Measurements from ENCODE around the gene WFS1.

The WFS1 gene

DNA sequence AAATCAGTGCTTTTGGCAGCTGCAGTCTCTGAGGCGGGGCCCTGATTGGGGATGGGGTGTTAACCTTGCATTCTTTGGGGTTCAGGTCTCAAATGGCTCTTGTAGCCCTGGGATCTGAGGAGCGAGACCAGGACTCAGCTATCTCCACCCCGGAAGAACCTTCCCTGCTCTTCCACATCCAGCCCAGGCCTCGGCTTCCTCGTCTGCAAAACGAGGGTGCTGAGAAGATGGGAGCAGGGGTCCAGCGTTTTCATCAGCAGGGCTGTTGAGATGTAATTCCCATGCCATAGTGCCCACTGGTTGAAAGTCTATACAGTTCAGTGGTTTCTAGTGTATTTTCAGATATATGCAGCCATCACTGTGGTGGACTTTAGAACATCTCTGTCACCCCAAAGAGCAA lies 34.6 kb upstream of the WFS1 start:
- no peak for DNase-seq

DNA sequence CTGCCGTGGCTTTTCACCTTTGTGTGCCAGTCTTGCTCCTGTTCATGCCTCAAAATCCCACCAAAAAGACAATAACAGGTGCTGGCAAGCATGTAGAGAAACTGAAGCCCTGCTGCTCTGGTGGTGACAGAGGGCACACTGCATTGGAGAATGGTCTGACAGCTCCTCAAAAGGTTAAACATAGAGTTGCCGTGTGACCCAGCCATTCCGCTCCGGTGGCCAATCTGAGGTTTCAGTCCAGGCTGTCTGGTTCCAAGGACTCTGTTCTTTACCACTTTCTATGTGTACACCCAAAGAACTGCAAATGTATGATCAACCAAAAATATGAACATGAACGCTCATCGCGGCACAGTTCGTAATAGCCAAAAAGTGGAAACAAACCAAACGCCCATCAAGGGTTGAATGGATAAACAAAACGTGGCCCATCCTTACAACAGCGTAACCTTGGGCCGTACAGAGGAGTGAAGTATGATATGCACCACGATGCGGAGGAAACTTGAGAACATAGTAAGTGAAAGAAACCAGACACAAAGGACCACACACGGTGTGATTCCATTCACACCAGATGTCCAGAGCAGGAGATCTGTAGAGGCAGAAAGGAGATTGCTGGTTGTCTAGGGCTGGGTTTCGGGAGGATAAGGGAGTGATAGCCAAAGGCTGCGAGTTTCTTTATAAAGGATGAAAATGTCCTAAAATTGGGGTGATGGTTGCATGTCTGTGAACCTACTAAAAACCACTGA lies 33.6 kb upstream of the WFS1 start:
- no peak for DNase-seq

DNA sequence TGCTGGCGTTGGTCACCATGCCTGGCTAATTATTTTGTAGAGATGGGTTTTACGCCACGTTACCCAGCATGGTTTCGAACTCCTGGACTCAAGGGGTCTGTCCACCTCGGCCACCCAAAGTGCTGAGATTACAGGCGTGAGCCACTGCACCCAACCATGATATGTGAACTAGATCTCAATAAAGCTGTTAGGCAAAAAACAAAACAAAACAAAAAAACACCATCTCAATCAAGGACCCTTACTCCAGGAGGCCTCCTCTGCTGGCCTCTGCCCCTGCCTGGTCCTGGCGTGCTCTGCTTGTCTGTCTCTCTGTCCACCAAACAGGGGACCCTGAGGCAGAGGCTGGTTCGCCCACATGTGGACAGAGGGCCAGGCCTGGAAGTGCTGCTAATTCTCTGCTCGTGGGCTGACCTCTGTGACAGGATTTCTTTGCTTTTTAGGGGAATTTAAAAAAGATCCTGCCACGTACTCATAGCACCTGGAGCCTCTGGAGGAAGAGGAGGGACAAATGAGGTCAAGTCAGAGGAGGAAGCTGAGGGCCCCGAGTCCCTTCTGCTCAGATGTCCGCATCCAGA lies 32.7 kb upstream of the WFS1 start:
- DNase-seq, result no peak

DNA sequence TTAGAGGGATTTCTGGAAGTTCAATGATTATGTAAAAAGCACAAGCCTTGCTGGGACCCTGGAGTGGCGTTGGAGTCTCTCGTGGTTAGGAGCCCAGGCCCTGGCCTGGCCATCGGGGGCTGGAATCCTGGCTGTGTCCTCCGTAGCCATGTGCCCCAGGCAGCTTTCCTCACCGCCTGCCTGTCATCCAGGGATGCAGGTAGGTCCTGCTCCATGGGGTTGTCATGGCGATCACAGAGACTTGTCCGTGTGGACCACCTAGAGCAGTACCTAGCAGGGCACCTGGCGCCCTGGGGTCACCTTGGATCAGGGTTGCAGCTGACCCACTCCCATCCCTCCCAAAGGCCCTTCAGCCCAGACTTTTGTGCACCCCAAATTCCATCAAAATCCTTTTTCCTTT lies 30.2 kb upstream of the WFS1 start:
- no peak for DNase-seq

DNA sequence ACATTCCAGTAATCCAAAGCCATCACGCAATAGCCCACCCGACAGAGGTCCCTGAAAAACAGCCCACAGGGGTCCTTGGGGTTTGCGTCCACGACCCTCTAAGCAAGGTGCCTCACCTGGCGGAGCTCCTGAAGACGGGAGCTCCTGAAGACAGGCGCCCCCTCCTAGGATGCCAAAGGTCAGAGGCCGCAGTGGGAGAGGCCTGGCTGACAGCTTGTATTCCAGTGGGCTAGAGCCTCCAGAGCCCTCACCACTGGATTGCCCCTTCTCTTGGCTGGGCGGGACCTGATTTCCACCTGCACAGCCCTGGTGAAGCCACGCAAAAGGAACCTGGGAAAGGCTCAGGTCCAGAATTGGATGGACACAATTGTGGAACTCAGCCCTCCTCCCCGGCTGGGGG lies 29.7 kb upstream of the WFS1 start:
- DNase-seq, result no peak

DNA sequence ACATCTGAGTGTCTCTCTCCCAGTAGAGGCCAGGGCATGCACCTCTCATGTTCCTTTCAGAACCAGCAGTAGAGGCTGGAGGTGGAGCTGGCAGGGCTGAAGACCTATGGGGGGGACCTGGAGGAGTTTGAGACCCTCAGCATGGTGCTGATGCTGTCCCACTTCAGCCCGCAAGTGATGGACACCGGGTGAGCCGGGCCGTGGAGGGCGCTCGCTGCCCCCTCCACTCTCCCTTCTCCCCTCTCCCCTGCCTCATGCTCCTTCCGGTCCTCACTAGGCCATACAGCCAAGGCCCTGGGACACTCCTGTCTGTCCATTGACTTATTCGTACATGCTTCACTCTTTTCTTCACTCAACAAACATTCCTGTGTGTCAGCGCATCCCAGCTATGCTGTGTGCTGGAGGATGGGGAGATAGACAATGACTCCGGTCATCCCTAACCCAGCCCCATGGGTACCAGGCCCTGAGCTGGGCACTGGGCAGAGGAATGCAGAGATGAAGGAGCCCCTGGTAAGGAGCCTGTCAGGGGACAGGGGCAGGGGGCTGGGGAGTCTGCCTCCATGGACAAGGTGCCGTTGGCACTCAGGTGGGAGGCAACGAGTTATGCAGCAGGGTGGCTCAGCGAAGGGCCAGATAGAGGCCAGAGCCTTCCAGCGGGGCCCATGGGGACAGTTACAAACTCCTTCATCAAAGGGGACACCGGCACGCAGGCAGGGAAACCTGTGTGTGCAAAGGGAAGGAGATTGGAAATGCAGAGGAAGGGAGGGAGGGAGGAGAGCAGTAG lies 28.4 kb upstream of the WFS1 start:
- no peak for DNase-seq

DNA sequence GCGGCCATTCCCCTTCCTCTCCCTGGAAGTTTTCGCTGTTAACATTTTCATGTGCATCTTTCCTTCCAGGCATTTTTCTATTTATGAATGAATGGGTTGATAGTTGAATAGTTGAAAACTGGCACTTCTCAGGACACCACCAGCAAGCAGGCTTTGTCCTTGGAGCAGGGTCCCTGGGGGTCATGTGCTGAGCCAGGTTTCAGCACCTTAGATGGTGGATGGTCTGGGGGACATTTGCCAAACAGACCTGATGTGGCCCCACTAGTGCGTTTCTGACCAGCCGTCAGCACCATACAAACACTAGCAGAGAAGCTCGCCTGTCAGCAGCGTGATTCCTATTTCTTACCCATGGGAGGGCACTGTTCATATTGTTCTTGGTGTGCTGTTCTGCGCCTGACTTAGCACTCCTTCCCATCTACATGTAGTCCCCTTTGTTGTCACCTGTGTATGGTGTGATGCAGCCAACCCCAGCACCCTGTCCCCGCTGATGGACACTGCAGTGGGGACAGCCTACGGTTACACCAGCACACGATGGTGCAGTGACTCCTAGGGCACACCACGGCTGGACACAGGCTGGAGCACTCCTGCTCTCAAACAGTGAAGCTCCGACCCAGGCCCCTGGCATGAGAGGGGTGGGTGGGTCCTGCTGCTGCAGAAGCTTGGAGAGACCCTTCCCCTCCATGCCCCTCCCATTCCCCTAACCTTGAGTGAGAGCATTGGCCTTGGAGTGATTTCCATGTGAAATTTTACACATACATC lies 27.2 kb upstream of the WFS1 start:
- no peak for DNase-seq

DNA sequence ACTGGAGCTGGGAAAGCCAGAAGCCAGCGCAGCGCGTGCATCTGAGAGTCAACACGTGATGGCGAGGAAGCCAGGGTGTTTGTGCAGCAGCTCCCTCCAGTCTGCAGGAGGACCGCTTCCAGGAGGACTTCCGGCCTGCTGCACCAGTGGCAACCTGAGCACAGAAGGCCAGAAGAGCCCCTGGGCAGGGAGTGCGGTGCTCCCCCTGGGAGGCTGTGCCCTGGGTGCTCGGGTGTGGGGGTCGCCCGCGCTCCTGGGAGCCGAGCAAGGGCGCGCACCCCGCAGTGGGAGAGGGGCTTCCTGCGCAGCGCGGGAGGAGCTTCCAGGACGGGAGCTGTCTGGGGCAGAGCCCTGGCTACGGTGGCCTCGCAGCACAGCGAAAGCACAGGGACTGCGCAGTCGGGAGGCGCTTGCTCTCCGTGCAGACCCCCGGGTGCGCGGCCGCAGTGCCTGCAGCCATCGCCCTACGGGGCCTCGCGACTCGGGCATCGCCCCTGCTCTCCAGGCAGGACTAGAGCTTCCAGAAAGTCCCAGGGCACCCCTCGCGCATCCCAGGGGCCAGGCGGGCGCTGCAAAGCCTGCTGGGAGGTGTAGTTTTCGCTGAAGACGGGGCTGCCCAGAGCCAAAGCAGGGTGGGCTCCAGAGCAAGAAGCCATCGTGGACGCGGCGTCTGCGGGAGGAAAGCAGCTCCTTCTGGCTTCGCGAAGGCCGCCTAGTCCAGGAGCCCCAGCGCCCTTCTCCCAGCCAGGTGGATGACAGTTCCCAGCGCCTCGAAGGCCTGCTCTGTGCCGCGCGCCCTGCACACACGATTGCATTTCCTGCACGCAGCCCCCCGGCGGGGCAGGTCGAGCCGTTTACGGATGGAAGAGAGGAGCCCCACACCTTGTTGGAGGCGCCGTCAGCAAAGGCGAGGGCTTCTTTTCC lies 24.1 kb upstream of the WFS1 start:
- no peak for DNase-seq

DNA sequence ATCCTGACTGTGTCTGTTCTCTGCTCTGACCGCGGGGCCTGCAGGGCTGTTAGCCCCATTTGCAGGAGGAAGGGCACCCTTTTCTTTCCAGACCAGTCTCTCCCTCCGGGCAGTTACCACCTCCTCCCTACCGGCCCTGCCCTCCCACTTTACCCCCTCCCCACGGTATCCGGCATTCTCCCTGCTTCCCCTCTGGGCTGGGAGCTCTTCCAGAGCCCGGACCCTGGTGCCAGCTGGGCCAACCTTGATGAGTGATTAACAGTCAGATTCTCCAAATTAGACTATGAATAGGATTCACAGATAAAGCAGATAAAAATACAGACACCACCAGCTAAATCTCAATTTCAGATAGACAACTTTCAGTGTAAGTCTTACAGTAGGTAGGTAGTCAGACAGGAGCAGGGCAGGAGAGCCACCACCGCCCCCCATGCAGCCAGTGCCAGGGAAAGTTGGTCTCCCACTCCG lies 23.4 kb upstream of the WFS1 start:
- DNase-seq, result no peak

DNA sequence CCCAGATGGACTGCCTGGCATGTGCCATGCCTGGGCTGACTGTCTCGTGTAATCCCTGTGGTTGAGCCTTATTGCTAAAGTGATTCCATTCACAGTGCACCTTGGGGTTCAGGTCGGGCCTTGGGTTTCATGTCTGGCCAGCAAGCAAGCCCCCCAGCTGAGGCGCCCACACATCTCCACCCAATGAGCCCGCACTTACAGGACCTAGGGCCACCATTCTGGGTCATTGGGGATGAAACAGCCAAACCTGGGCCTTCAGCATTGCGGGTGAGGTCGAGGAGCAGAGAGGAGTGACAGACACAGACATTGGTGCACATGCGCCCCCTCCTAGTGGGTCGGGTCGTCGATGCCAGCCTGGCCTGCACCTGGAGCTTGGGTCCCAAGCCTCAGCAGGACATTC lies 21.3 kb upstream of the WFS1 start:
- DNase-seq, result no peak

DNA sequence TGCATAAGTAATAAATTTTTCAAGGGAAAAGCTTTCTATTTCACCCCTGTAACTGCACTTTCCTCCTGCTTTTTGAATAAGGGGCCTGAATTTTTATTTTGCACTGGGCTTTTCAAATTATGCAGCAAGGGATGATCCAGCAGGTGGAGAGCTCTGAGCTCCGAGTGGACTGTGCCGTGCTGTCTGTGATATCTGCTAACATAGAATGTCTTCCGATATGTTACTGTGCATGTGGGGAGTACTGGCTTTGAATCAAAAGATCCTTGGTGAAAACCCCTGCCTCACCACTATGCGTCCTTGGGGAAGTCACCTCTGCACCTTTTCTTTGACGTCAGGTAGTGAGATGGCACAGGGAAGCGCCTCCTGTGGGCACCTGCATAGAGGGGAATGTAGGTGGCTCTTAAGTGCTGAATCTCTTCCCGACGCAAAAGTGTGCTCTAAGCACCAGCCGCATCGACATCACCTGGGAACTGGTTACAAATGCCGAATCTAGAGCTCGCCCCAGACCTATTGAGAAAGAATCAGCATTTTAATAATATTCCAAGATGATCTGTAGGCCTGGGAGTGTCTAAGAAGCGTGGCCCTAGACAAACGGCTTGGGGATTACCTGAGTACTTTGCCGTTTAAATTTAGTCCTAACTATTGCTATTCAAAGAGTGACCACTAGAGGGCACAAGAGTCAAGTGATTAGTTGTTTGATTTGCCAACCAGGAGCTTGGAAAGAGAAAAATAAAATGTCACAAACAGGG lies 19.2 kb upstream of the WFS1 start:
- peak; percentile 29 for DNase-seq

DNA sequence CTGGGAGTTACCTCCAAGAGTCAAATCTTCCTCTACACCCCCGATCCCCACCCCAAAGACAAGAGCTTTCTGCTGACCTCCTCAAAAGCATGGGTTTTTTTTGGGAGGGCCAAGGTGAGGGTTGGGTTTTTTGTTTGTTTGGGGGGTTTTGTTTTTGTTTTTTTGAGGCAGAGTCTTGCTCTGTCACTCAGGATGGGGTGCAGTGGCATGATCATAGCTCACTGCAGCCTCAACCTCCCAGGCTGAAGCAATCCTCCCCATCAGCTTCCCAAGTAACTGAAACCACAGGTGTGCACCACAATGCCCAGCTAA lies 18.7 kb upstream of the WFS1 start:
- no peak for DNase-seq

DNA sequence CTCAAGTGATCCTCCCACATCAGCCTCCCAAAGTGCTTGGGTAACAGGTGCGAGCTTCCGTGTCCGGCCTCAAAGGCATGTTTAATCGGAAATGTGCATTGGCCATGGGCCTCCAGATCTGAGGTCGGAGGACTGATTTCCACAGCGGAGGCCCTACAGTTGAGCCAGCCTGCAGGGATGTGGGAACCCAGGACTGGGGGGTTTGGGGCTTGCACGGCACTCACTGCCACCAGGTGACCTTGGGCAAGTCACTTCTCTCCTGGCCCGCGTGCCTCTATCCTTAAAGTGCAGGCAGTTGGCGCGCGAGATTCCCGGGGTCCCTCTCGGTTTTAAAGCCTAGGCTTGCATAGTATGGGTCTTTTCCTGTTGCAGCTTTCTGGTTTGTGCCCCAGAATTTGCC lies 18.3 kb upstream of the WFS1 start:
- no peak for DNase-seq

DNA sequence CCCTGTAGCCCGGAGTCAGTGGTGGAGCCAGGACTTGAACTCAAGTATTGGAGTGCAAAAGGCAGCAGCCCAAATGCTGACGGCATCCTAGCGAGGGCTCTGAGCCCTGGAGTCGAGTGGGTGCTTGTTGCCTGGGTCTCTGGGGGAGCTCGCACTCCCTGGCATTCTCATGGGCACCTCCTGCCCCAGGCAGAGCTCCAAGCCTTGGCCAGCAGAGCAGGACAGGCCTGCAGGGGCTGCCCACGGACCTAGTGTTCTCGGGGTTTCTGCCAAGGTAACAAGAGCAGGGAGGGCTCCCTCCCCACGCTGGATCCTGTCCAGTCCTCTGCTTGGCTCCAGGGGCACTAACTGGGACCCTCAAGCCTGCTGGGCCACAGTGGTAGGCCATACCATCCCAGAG lies 17.6 kb upstream of the WFS1 start:
- no peak for DNase-seq

DNA sequence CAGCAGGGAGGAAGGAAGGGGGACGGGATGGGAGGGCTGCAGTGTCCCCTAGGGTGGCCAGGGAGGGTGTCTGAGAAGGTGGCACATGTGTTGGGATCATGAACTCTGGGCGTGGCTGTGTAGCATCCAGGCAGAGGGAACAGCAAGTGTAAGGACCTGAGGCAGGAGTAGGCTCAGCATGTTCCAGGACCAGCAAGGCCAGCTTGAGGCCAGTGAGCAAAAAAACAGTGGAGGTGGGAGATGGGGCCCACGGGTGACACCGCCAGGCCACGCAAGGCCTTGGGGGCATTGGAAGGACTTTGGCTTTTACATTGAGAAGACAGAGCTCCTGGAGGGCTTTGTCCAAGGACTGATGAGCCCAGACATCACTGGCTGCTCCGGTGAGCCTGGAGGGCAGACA lies 16.5 kb upstream of the WFS1 start:
- no peak for DNase-seq

DNA sequence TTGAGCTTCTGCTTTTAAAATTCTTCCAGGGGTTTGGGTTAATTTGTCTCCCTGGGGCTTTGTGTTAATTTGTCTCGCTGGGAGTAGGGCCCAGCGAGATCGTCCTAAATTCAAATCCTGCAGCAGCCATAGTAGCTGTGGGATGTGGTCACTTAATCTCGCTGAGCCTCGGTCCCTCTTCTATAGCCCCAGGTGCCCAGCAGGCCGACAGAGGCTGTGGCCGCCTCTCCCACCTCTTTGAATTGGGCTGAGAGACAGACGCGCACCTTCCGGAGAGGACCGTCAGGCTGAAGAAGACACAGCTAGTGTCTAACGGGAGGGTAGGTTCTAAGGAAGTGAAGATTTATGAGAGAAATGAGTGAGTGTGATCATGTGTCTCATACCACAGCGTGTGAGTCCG lies 15.7 kb upstream of the WFS1 start:
- DNase-seq, result no peak

DNA sequence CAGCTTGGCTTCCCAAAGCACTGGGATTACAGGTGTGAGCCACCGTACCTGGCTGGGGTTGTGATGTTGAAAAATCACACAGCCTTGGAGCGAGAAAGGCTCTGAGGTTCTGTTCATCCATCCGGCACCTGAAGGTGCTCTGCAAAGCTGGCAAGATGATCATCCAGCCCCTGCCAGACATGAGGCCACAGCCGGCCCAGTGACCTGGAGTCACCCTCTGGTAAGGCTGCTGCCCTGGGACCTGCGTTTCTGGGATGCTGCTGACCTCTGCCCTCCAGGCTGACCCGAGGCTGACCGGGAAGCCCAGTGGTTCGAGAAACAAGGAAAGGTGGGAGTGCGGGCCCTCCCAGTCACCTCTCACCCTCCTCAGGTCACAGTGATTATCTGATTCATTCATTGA lies 13.5 kb upstream of the WFS1 start:
- DNase-seq, result no peak

DNA sequence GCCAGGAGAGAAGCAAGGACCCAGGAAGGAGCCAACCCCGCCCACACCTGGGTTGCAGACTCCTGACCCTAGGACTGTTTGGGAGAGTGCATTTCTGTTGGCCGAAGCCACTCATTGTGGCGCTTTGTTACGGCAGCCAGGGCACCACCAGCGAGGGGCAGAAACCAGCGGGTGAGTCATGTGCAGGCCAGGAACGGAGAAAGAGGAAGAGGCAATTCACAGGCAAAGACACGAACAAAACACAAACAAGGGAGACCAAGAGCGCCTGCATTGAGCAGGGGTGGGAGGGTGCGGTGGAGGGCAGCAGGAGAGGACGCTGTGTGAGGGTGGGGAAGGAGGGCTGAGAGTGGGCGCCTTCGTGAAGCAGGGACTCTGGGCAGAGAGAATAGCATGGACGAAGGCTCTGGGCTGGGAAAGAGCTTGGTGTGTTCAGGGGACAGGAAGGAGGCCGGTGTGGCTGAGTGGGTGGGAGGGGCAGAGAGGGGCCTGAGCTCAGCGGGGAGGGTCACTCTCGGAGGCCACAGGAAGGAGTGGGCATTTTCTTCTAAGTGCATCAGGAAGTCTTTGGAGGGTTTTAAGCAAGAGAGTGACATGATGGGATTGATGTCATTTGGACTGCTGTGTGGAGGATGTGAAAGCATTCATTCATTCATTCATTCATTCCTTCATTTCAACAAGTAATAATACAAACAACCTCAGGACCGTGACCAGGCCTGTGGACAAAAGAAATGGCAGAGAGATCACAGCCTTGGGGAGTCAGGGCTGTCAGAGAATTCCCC lies 12.2 kb upstream of the WFS1 start:
- DNase-seq, result no peak

DNA sequence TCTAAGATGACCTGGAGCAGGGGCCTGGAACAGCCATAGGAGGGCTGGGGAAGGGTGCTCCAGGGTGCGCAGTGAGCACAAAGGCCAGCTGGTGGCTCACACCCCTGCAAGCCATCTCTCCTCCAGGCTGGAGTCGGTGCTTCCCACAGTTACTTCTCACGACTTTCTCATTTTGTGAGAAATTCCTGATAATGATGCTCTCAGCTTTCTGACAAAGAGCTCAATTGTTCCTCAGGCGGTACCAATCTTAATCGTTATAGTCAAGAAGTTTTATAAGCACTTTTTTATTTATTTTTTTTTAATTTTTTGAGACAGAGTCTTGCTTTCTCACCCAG lies 11.7 kb upstream of the WFS1 start:
- no peak for DNase-seq

DNA sequence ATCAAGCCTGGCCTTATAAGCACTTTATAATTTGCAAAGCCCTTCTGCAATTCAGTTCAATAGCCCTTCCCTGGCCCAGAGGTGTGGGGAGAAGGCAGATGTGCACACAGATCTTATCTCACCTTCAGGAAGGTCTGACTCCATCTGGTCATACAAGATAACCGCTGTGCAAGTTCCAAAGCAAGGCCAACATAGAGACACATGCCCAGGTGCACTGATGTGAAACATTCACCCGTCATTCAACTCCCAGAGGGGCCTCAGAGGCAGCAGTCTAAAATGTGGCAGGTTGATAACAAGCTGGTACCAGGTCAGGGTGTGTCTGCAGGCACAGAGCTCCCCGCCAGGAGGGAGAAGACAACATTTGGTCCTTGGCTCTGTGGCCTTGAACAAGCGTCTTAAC lies 10.9 kb upstream of the WFS1 start:
- no peak for DNase-seq

DNA sequence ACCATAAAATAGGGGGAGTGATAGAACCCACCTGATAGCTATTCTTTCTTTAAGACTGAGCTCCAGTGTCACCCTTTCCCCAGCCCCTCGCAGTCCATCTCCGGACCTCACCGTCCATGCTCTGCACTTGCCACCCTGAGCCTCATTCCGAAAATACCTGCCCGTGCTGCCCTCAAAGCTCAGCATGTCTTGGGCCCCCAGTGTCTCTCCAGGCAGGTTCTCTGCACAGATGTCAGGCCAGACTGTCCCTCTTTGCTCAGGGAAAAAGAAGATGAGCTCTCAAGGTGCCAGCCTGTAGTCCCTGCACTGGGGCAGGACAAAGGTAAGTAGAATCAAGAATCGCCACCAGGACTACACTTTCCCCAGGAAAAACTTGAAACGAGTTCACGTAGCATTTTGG lies 9.8 kb upstream of the WFS1 start:
- DNase-seq, result no peak

Data from NCI-H1048 (cell line).